Body of pancreas (tissue), 4 donors: ENCODE data around the gene NRF1.

Source experiments
- CTCF ChIP-seq, 7 experiments: fragments of 450-650 bp in 4 of 7; fragments of 200-600 bp in 3 of 7; sonication (generic) in 3 of 7; IDR thresholded peaks; one replicate each; pipeline ENCODE4 v1.5.1; 2016 to 2019; ENCODE audit warnings: antibody characterized with exemption in 7 of 7
- POLR2A ChIP-seq, 3 donors: fragments of 450-650 bp; IDR thresholded peaks; one replicate each; pipeline ENCODE4 v1.6.1; 2016; ENCODE audit warnings: antibody characterized with exemption in 3 of 3, mild to moderate bottlenecking in 2 of 3

GRCh38 chr7:129789000-129789399 lies 177.5 kb downstream of the NRF1 start:
- TF ChIP-seq POLR2A (IDR thresholded peaks at IDR 0.05) (no peak), CTCF (IDR thresholded peaks at IDR 0.05) (no peak)
